Natural killer cell (primary cell): ENCODE data around the gene C15orf40. TPM values are rescaled to one million over a fixed set of nuclear protein-coding genes. Genes with fewer than 3 reads are reported as not detected.

Experiments used
- ATAC-seq, 3 donors: fragments of 150-1000 bp in 2 of 3; fragments of 200-7000 bp in 1 of 3; cut with Tn5 transposase; 1 replicate in 1 of 3; 2 replicates in 2 of 3; pipeline ENCODE4 v1.10.0; 2021; ENCODE audit warnings: mild to moderate bottlenecking in 2 of 3, moderate library complexity in 2 of 3
- DNase-seq, 2 donors: peaks; one replicate each; pipeline versions ENCODE4 v3.0.0 to v3.0.0-alpha.2; 2013 to 2021; ENCODE audit warnings: mixed read lengths in 1 of 2
- H3K27ac ChIP-seq: one replicate; pipeline ENCODE4 v1.5.1; 2013; ENCODE audit warnings: mild to moderate bottlenecking, low read length
- H3K27me3 ChIP-seq: one replicate; pipeline ENCODE4 v1.6.1; 2013; ENCODE audit warnings: low read length; ENCODE audit not compliant: control insufficient read depth, insufficient read depth
- H3K36me3 ChIP-seq: one replicate; pipeline ENCODE4 v1.6.1; 2013; ENCODE audit warnings: low read length; ENCODE audit not compliant: control insufficient read depth, insufficient read depth
- H3K4me1 ChIP-seq: one replicate; pipeline ENCODE4 v1.6.1; 2013; ENCODE audit warnings: low read length; ENCODE audit not compliant: control insufficient read depth, insufficient read depth
- H3K4me3 ChIP-seq: one replicate; pipeline ENCODE4 v1.5.1; 2013; ENCODE audit warnings: low read length
- H3K9me3 ChIP-seq: one replicate; pipeline ENCODE4 v1.6.1; 2013; ENCODE audit warnings: low read length; ENCODE audit not compliant: control insufficient read depth, insufficient read depth
- H3K27ac Mint-ChIP-seq, 2 donors: one replicate each; pipeline ENCODE4 v1.8.0; 2022; ENCODE audit warnings: mild to moderate bottlenecking in 2 of 2, mixed read lengths in 2 of 2, moderate library complexity in 1 of 2
- H3K27me3 Mint-ChIP-seq, 2 donors: one replicate each; pipeline ENCODE4 v1.8.0; 2022; ENCODE audit warnings: low read depth in 2 of 2, mixed read lengths in 2 of 2
- H3K36me3 Mint-ChIP-seq: one replicate; pipeline ENCODE4 v1.8.0; 2022; ENCODE audit warnings: mixed read lengths
- H3K4me1 Mint-ChIP-seq, 2 donors: one replicate each; pipeline ENCODE4 v1.8.0; 2022; ENCODE audit warnings: mixed read lengths in 2 of 2
- H3K4me3 Mint-ChIP-seq: one replicate; pipeline ENCODE4 v1.8.0; 2022; ENCODE audit warnings: mild to moderate bottlenecking, moderate library complexity, mixed read lengths
- H3K9me3 Mint-ChIP-seq, 2 donors: one replicate each; pipeline ENCODE4 v1.8.0; 2022; ENCODE audit warnings: mixed read lengths in 2 of 2
- CTCF ChIP-seq: fragments of 200-600 bp; IDR thresholded peaks from one replicate; pipeline ENCODE4 v1.8.0; 2022; ENCODE audit warnings: antibody characterized with exemption
- WGBS: methylation state at CpG from one replicate; pipeline ENCODE4 v1.1.7; 2013; ENCODE audit warnings: missing lambda C conversion rate; ENCODE audit not compliant: insufficient coverage; 5-methylcytosine and 5-hydroxymethylcytosine counted together
- intact Hi-C: fragments of 100-400 bp; cut with micrococcal nuclease; formaldehyde crosslinking; loops from one replicate; pipeline ENCODE4 v1.14.2; 2022
- total RNA-seq, 4 donors: library from RNA; stranded (reverse); fragments of 120-200 nt in 1 of 4; gene quantifications; one replicate each; pipeline versions ENCODE4 v1.2.3 to v1.2.4, GENCODE V29; 2013 to 2022

Gene C15orf40
- total RNA-seq, 3 donors from 2014 or later (not counting 1 experiment from before 2014, with no cell fraction given), result 12.5 to 16.0 (median 15.1) TPM

- Histone ChIP-seq H3K9me3 (no peaks in the 10 kb centered on the region), H3K4me3 (no peak overlapping the region), H3K4me1 (no peaks in the 10 kb centered on the region), H3K36me3 (no peaks in the 10 kb centered on the region), H3K27me3 (no peaks in the 10 kb centered on the region), H3K27ac (no peak overlapping the region)
- no peaks in the 10 kb centered on the region for H3K4me1 Mint-ChIP-seq
- no peak for ATAC-seq
- no peak overlapping the region for H3K4me3 Mint-ChIP-seq
- H3K36me3 Mint-ChIP-seq, result no peaks in the 10 kb centered on the region
- no peaks in the 10 kb centered on the region for H3K27me3 Mint-ChIP-seq
- no peak for TF ChIP-seq CTCF
- H3K27ac Mint-ChIP-seq, result no peak overlapping the region
- no peak for DNase-seq
- intact Hi-C loops, result no loop called here
- H3K9me3 Mint-ChIP-seq, result no peaks in the 10 kb centered on the region
- 100% methylated on average over 1 of the region's 1 CpG for WGBS
Measured at GRCh38 chr15:82972990-82973389, 38.4 kb downstream of the C15orf40 start.

- no peak overlapping the region for H3K27ac ChIP-seq
- H3K4me3 ChIP-seq, result no peak overlapping the region
- no peak for TF ChIP-seq CTCF
- Mint-ChIP-seq H3K9me3 (no peaks in the 10 kb centered on the region), H3K27ac (no peak overlapping the region), H3K36me3 (no peaks in the 10 kb centered on the region), H3K4me3 (no peak overlapping the region), H3K4me1 (peaks cover 6% of the 10 kb centered on the region in 2 donors), H3K27me3 (no peaks in the 10 kb centered on the region)
- H3K9me3 ChIP-seq, result no peaks in the 10 kb centered on the region
- WGBS, result no CpG with 5 or more reads among the region's 2 CpGs
- intact Hi-C loops, result no loop called here
- no peaks in the 10 kb centered on the region for H3K27me3 ChIP-seq
- DNase-seq (no peak), ATAC-seq (no peak)
- H3K4me1 ChIP-seq, result peaks cover 6% of the 10 kb centered on the region
- H3K36me3 ChIP-seq, result no peaks in the 10 kb centered on the region
Measured at GRCh38 chr15:82971218-82971984, 40.0 kb downstream of the C15orf40 start.

- H3K36me3 ChIP-seq, result no peaks in the 10 kb centered on the region
- peaks cover 13% of the 10 kb centered on the region for H3K4me1 ChIP-seq
- Mint-ChIP-seq H3K36me3 (no peaks in the 10 kb centered on the region), H3K9me3 (no peaks in the 10 kb centered on the region), H3K27me3 (no peaks in the 10 kb centered on the region), H3K4me1 (peaks cover 13% of the 10 kb centered on the region in 2 donors), H3K4me3 (no peak overlapping the region), H3K27ac (no peak overlapping the region)
- no peak for DNase-seq
- WGBS, result 93% methylated on average over 1 of the region's 1 CpG
- H3K4me3 ChIP-seq, result no peak overlapping the region
- no peak for ATAC-seq
- H3K9me3 ChIP-seq, result no peaks in the 10 kb centered on the region
- H3K27me3 ChIP-seq, result no peaks in the 10 kb centered on the region
- no peak for TF ChIP-seq CTCF
- H3K27ac ChIP-seq, result no peak overlapping the region
- intact Hi-C loops, result no loop called here
Measured at GRCh38 chr15:82970696-82971095, 40.7 kb downstream of the C15orf40 start.
